ENCODE data around the gene GOLPH3L. TPM values are rescaled to one million over a fixed set of nuclear protein-coding genes. Genes with fewer than 3 reads are reported as not detected.
A peak's percentile ranks its signal among the peaks of the same experiment; 100 is the strongest.
"Not testable (repeated sequence)": the region's sequence is repeated elsewhere in the genome, so short reads cannot be mapped to it uniquely, and the experiment has no call there.

Gene GOLPH3L
- total and polyA plus RNA-seq, 4 donors: 6.0 to 11.3 (median 7.5) TPM

DNA sequence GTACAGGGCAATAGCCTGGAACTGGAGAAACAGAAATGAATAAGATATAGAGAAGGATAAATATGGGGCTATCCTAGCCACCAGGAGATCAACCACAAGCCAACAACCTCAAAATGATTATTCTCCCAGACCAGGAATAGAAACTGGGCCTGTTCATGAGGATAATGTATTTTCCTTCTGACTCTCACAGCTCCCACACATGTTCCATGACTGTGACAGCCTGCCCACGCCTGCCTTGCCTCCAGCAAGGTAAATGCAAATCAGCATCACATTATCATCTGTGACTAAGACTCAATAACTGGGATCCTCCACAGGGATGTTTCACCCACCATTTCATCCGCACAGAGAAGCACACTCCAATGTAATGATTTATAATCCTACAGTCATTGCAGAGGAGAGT, 70.8 kb downstream of the GOLPH3L start (continued):
- TF ChIP-seq, protein P1, sequence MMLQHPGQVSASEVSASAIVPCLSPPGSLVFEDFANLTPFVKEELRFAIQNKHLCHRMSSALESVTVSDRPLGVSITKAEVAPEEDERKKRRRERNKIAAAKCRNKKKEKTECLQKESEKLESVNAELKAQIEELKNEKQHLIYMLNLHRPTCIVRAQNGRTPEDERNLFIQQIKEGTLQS (IDR thresholded peaks at IDR 0.05): no peak
- TF ChIP-seq, protein P2, sequence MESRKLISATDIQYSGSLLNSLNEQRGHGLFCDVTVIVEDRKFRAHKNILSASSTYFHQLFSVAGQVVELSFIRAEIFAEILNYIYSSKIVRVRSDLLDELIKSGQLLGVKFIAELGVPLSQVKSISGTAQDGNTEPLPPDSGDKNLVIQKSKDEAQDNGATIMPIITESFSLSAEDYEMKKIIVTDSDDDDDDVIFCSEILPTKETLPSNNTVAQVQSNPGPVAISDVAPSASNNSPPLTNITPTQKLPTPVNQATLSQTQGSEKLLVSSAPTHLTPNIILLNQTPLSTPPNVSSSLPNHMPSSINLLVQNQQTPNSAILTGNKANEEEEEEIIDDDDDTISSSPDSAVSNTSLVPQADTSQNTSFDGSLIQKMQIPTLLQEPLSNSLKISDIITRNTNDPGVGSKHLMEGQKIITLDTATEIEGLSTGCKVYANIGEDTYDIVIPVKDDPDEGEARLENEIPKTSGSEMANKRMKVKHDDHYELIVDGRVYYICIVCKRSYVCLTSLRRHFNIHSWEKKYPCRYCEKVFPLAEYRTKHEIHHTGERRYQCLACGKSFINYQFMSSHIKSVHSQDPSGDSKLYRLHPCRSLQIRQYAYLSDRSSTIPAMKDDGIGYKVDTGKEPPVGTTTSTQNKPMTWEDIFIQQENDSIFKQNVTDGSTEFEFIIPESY (IDR thresholded peaks at IDR 0.05): no peak
- no peak for TF ChIP-seq FOXA2 (IDR thresholded peaks at IDR 0.05)
- no peak for TF ChIP-seq TAF1 (conservative IDR thresholded peaks at IDR 0.05)
- TF ChIP-seq JUND (IDR thresholded peaks at IDR 0.05): no peak
- no peak for TF ChIP-seq GABPA (IDR thresholded peaks at IDR 0.05 in 1 of 2, conservative IDR thresholded peaks at IDR 0.05 in 1 of 2)
- TF ChIP-seq NR2F2 (IDR thresholded peaks at IDR 0.05): no peak

DNA sequence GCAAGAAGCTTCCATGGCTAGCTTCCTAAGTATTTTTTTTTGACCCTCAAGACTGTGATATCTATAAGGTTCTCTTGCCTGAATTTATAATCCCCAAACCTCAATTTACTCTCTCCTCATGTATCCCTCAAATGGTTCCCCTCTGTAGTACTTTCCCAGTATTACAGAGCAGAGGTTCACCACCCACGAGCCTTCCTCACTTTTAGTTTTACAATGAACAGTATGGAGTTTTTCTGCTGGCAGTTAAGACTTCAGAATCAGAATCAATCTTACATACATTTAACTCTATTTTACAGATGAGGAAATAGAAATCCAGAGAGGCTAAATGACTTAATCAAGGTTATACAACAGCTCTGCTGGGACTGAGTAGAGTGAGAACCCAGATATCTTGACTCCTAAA, 72.4 kb downstream of the GOLPH3L start:
- not testable (repeated sequence) for DNase-seq (ENCODE audit: low spot score); H3K9ac ChIP-seq (ENCODE audit: low read depth in 1 of 2, low read length in 2 of 2); H3K4me3 ChIP-seq (ENCODE audit: low read depth in 1 of 3, low read length in 3 of 3); H3K27me3 ChIP-seq (ENCODE audit: control insufficient read depth in 4 of 4, insufficient read depth in 4 of 4, low read length in 3 of 4); H3K27ac ChIP-seq (ENCODE audit: low read depth in 1 of 2, low read length in 2 of 2); H3K9me3 ChIP-seq (ENCODE audit: control insufficient read depth in 4 of 4, low read length in 3 of 4)
- H3K4me1 ChIP-seq (ENCODE audit: control insufficient read depth in 4 of 4, insufficient read depth in 4 of 4, low read length in 3 of 4): peaks cover 2 to 26% (median 18%) of the 10 kb centered on the region in 4 donors
- H3K36me3 ChIP-seq (ENCODE audit: control insufficient read depth in 4 of 4, insufficient read depth in 3 of 4, low read depth in 1 of 4, low read length in 3 of 4): peaks cover 7 to 38% (median 32%) of the 10 kb centered on the region in 4 donors
- WGBS: 88% methylated on average over 1 of the region's 1 CpG

DNA sequence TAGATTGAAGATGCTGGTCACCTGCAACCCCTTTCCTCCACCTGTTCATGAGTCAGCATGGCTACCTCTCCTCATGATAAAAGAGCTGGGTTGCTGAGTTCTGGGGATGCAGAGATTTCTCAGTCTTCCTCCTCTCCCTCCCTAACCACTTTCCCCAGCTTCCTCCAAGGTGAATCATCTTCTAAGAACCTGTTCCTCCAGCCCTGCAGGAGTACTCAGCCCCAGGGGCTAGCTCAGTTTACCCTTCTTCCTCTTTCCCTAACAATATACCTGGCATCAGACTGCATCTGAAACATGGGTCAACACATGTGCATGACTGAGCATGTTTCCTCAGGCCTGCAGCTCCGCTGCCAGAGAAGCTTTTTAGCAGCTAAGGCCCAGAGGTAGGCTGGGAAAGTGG, 72.8 kb downstream of the GOLPH3L start:
- not testable (repeated sequence) for H3K9ac ChIP-seq (ENCODE audit: low read depth in 1 of 2, low read length in 2 of 2); H3K4me3 ChIP-seq (ENCODE audit: low read depth in 1 of 3, low read length in 3 of 3); H3K27me3 ChIP-seq (ENCODE audit: control insufficient read depth in 4 of 4, insufficient read depth in 4 of 4, low read length in 3 of 4); DNase-seq (ENCODE audit: low spot score); H3K27ac ChIP-seq (ENCODE audit: low read depth in 1 of 2, low read length in 2 of 2); H3K9me3 ChIP-seq (ENCODE audit: control insufficient read depth in 4 of 4, low read length in 3 of 4)
- H3K4me1 ChIP-seq (ENCODE audit: control insufficient read depth in 4 of 4, insufficient read depth in 4 of 4, low read length in 3 of 4): peaks cover 2 to 29% (median 21%) of the 10 kb centered on the region in 4 donors
- 97% methylated on average over 1 of the region's 1 CpG for WGBS
- H3K36me3 ChIP-seq (ENCODE audit: control insufficient read depth in 4 of 4, insufficient read depth in 3 of 4, low read depth in 1 of 4, low read length in 3 of 4): peaks cover 7 to 38% (median 32%) of the 10 kb centered on the region in 4 donors

DNA sequence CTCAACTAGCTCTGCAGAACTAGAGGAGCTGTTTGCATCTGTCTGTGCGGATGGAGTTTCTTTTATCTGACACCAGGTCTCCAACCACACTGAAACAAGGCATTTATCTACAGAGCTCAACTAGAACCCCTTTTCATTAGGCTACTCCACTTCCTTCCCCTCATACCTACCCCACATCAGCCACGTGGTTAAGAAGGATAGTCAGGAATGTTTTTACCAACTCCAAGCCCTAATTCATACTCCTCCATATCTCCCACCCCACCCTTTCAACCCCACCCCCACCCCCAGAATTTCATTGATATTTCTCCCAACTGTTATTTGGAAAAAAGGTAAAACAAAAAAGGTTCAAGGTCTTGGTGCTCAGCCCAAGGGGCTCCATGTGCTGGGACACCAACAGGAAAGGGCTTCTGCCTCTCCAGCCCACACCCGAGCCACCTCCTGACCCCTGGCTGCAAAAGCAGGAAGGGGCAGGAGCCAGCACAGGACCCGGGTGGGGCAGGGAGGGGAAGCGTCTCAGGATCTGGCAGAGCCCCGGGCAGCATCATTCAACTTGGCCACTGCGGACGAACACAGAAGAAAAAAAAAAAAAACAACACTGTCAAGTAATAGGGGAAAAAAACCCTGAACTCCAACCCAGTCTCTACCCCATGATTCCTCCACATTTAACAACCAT, 74.5 kb downstream of the GOLPH3L start:
- no peak for DNase-seq (ENCODE audit: low spot score)
- H3K36me3 ChIP-seq (ENCODE audit: control insufficient read depth in 4 of 4, insufficient read depth in 3 of 4, low read depth in 1 of 4, low read length in 3 of 4): peaks cover 7 to 38% (median 32%) of the 10 kb centered on the region in 4 donors
- H3K4me3 ChIP-seq (ENCODE audit: low read depth in 1 of 3, low read length in 3 of 3): no peak overlapping the region
- no peaks in the 10 kb centered on the region for H3K9me3 ChIP-seq (ENCODE audit: control insufficient read depth in 4 of 4, low read length in 3 of 4)
- no peaks in the 10 kb centered on the region for H3K27me3 ChIP-seq (ENCODE audit: control insufficient read depth in 4 of 4, insufficient read depth in 4 of 4, low read length in 3 of 4)
- TF ChIP-seq NR2F2 (IDR thresholded peaks at IDR 0.05) (peak; percentile 78), RAD21 (IDR thresholded peaks at IDR 0.05) (no peak), FOXA1 (IDR thresholded peaks at IDR 0.05) (no peak), TAF1 (conservative IDR thresholded peaks at IDR 0.05) (no peak), SP1 (IDR thresholded peaks at IDR 0.05) (no peak), GABPA (IDR thresholded peaks at IDR 0.05 in 1 of 2, conservative IDR thresholded peaks at IDR 0.05 in 1 of 2) (no peak)
- TF ChIP-seq, protein P3, sequence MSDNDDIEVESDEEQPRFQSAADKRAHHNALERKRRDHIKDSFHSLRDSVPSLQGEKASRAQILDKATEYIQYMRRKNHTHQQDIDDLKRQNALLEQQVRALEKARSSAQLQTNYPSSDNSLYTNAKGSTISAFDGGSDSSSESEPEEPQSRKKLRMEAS (IDR thresholded peaks at IDR 0.05): no peak
- peaks cover 0 to 18% (median 11%) of the 10 kb centered on the region in 4 donors for H3K4me1 ChIP-seq (ENCODE audit: control insufficient read depth in 4 of 4, insufficient read depth in 4 of 4, low read length in 3 of 4)
- WGBS: 57% methylated on average over 8 of the region's 8 CpGs
- no peak overlapping the region for H3K9ac ChIP-seq (ENCODE audit: low read depth in 1 of 2, low read length in 2 of 2)
- peak overlapping the region in 1 of 2 donors; percentile 58 for H3K27ac ChIP-seq (ENCODE audit: low read depth in 1 of 2, low read length in 2 of 2)
